ENCODE measurements around the gene EXOC4.

GRCh38 chr7:133699386-133699785, 446.5 kb downstream of the EXOC4 start:
- no peak for TF ChIP-seq CTCF (IDR thresholded peaks at IDR 0.05)
- no peak for TF ChIP-seq POLR2A (IDR thresholded peaks at IDR 0.05)
